Measurements from ENCODE around the gene OXSR1.

DNA sequence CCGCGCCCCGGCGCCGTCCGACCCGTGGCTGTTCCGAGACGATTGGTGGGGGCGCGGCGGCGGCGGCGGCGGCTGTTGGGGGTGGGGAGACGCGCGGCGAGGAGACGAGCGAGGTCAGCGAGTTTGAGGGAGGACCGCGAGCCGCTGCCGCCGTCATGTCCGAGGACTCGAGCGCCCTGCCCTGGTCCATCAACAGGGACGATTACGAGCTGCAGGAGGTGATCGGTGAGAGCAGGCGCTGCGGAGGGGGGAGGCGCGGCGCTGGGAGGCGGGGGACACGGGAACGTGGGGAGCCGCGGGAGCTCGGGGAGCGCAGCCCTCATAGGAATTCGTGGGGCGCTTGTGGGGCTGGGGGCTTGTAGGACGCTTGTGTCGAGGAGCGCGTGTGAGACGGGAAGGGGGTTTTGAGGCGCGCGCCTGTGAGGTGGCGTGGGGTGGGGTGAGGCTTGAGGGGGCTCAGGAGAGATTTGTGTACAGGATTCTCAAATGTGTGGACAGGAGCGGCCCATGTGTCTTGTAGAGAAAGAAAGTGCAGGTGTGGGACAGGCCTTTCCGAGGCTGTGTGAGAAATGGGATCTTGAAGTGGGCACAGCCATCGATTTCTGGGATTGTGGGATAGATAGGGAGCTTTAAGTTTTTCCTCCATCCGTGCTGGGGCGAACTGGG, 518 bp downstream of the OXSR1 start:
- TF ChIP-seq, protein P1, sequence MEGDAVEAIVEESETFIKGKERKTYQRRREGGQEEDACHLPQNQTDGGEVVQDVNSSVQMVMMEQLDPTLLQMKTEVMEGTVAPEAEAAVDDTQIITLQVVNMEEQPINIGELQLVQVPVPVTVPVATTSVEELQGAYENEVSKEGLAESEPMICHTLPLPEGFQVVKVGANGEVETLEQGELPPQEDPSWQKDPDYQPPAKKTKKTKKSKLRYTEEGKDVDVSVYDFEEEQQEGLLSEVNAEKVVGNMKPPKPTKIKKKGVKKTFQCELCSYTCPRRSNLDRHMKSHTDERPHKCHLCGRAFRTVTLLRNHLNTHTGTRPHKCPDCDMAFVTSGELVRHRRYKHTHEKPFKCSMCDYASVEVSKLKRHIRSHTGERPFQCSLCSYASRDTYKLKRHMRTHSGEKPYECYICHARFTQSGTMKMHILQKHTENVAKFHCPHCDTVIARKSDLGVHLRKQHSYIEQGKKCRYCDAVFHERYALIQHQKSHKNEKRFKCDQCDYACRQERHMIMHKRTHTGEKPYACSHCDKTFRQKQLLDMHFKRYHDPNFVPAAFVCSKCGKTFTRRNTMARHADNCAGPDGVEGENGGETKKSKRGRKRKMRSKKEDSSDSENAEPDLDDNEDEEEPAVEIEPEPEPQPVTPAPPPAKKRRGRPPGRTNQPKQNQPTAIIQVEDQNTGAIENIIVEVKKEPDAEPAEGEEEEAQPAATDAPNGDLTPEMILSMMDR (IDR thresholded peaks at IDR 0.05), result no peak
- TF ChIP-seq EP300 (IDR thresholded peaks at IDR 0.05), result no peak
- no peak for TF ChIP-seq POLR2A (IDR thresholded peaks at IDR 0.05)
